Posterior cingulate gyrus (tissue), 11 donors: ENCODE measurements around the gene MAN2C1.
"Not testable (repeated sequence)": the region's sequence is repeated elsewhere in the genome, so short reads cannot be mapped to it uniquely, and the experiment has no call there.

ENCODE experiments used
- DNase-seq, 10 donors: peaks; one replicate each; pipeline versions ENCODE4 v3.0.0 to v3.0.0-alpha.2; 2020 to 2021; ENCODE audit warnings: mixed read lengths in 3 of 10
- intact Hi-C: fragments of 100-400 bp; cut with DNase I; formaldehyde crosslinking; loops from one replicate; pipeline ENCODE4 v1.15.1; 2023

Gene MAN2C1

DNA sequence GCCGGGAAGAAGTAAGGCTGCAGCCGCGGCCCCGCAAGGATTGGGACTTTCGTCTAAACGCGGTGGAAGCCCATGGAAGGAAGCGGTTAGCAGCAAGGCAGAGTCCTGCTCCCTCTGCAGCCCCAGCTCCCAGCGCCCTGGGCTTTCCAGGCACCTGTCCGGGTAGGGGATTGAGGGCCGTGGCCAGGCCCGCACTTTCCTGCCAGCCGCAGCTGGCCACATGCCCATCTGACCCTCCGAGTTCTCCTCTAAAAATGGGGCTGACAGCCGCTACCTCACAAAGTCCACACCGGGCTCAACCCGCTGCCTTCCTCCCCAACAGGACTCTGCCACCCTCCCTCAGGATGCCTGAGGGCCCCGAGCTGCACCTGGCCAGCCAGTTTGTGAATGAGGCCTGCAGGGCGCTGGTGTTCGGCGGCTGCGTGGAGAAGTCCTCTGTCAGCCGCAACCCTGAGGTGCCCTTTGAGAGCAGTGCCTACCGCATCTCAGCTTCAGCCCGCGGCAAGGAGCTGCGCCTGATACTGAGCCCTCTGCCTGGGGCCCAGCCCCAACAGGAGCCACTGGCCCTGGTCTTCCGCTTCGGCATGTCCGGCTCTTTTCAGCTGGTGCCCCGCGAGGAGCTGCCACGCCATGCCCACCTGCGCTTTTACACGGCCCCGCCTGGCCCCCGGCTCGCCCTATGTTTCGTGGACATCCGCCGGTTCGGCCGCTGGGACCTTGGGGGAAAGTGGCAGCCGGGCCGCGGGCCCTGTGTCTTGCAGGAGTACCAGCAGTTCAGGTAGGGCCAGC lies 19.7 kb downstream of the MAN2C1 start:
- intact Hi-C loops, result loop anchor here (10.0 kb wide), 1 partner anchor 144 kb away; the partner anchor contains the start of gene C15orf39
- peak in 4 of 10 donors; percentile 20 to 87 (median 53) for DNase-seq

DNA sequence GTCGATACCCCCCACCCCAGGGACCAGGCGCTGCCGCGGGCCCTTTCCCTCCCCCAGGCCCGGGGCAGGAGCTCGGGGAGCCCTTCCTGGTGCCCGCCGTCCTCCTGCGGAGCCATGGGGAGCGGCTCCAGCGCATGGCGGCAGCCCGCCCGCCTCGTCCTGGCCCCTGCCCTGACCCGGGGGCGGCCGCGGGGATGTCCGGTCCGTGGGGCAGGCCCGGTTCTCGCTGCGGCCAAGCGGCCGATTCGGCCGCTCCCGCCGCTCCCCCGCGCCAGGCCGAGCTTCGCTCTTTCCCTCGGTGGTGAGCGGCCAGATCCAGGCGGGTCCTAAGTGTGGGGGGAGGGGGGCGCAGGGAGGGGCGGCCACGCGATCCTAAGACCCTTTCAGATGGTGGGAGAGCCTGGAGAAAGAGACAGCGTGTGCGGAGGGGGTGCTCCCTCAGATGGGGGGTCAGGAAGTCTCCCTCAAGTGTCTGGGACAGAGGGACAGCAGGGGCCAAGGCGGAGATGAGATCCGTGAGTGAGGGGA lies 20.3 kb downstream of the MAN2C1 start:
- peak in 2 of 10 donors; percentile 72 to 78 for DNase-seq
- intact Hi-C loops, result loop anchor here (10.0 kb wide), 1 partner anchor 143 kb away; the partner anchor contains the start of gene C15orf39

DNA sequence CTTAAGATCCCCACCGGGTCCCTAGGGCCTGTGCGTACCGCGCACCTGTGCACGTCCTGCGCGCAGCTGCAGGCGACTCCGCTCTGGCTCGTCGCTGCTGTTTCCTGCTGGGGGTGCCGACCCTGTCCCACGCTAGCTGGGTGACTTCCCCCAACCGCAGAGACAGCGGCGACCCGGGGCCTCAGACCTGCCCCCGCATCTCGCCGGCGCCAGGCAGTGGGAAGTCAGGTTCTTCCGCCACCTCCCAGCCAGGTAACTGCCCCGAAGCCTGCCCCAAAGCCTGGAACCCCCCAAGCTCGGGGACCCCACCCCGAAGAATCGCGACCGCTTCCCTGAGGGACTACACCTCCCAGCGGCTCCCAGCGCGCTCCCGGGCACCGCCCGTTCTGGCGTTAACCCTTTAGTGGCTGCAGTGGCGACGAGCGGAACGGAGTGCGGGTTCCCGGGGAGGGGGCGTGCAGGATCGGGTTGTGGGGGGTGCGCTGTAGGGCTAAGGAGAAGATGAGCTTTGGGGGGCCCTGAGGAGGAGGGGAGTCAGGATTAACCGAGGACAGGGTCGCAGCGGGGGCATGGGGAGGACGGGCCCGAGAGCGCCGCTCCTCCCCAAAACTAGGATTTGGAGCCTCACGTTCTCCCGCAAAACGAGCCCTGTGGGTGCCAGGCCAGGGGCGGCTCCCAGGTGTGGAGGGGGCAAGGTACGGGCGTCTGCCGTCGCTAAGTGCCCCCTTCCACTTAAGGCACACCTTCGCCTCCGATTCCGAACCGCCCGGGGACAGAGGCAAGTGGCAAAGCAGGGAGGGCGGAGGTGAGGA lies 21.0 kb downstream of the MAN2C1 start:
- intact Hi-C loops, result loop anchor here (1.0 to 10.0 kb wide), 2 partner anchors 11 to 143 kb away; partner anchors contain the start of genes C15orf39 and COMMD4
- peak; percentile 67 to 96 (median 80) for DNase-seq

DNA sequence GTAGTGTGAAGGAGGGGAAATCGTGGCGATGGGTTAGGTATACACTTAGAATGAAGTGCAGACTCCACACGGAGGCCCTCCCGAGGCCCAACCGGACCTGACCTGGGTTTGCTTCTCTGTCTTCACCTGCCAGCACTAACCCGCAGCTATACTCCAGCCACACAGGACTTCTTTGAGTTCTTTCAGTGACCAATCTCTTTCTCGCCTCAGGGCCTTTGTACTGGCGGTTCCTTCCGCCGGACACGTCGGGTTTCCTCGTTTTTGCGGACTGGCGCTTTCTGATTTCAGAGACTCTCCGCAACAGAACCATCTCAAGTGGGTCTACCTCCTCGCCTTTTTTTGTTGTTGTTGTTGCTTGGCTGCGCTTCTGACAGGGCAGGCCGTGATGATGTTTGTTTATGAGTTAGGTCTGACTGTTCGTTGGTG lies 21.6 kb downstream of the MAN2C1 start, which contains the start of gene NEIL1:
Gene NEIL1, plus strand, starts transcription at position 244 of the 426 bp plus-strand sequence. CDS start 1,867 bp downstream, outside the sequence.
- peak in 1 of 10 donors; percentile 68 for DNase-seq
- intact Hi-C loops, result loop anchor here (1.0 to 10.0 kb wide), 2 partner anchors 11 to 142 kb away; partner anchors contain the start of genes C15orf39 and COMMD4

DNA sequence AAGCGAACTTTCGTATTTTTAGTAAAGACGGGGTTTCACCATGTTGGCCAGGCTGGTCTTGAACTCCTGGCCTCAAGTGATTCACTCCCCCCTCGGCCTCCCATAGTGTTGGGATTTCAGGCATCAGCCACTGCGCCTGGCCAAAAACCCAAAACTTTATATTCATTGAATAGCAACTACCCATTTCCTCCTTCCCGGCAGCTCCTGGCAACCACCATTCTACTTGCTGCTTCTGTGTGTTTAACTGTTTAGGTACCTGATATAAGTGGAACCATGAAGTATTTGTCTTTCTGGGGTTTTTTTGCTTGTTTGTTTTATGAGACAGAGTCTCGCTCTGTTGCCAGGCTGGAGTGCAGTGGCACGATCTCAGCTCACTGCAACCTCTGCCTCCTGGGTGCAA lies 24.5 kb downstream of the MAN2C1 start:
- intact Hi-C loops, result loop anchor here (10.0 kb wide), 1 partner anchor 139 kb away; the partner anchor contains the start of gene C15orf39
- peak in 2 of 10 donors; percentile 55 to 64 for DNase-seq

DNA sequence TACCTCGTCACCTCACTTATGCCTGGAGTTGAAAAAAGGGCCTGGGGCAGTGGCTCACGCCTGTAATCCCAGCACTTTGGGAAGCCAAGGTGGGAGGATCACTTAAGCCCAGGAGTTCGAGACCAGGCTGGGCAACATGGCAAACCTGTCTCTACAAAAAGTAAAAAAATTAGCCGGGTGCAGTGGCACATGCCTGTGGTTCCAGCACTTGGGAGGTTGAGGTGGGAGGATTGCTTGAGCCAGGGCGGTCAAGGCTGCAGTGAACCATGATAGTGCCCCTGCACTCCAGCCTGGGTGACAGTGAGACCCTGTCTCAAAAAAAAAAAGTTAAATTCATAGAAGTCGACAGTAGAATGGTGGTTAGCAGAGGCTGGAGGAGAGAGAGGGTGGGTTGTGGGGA lies 26.2 kb downstream of the MAN2C1 start:
- peak in 2 of 10 donors; percentile 21 to 60 for DNase-seq
- intact Hi-C loops, result loop anchor here (10.0 kb wide), 1 partner anchor 137 kb away; the partner anchor contains the start of gene C15orf39

DNA sequence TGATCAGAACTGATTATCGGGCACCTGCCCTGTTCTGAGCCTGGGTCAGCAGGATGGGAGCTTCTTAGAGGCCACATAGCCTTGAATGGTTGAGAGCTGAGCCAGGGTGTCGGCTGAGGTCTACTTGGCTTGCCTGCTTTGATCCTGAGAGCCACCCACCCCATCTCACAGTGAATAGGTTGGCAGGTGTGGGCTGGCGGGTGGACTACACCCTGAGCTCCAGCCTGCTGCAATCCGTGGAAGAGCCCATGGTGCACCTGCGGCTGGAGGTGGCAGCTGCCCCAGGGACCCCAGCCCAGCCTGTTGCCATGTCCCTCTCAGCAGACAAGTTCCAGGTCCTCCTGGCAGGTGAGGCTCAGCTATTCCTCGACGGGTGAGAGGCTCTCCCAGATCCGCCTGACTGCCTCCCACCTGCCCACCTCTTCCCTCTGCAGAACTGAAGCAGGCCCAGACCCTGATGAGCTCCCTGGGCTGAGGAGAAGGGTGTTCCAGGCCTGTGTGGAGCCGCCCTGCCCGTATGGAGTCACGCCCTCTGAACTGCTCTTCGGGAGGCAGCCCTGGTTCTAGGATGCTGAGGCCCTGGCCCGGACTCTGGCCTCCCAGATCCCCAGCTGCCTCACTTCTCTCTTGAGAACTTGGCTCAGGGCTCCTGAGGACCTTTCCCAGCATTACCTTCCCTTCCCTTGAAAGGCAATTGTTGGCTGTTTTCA lies 28.7 kb downstream of the MAN2C1 start:
- intact Hi-C loops, result loop anchor here (10.0 kb wide), 1 partner anchor 135 kb away; the partner anchor contains the start of gene C15orf39
- DNase-seq, result peak in 3 of 10 donors; percentile 48 to 66 (median 66)

DNA sequence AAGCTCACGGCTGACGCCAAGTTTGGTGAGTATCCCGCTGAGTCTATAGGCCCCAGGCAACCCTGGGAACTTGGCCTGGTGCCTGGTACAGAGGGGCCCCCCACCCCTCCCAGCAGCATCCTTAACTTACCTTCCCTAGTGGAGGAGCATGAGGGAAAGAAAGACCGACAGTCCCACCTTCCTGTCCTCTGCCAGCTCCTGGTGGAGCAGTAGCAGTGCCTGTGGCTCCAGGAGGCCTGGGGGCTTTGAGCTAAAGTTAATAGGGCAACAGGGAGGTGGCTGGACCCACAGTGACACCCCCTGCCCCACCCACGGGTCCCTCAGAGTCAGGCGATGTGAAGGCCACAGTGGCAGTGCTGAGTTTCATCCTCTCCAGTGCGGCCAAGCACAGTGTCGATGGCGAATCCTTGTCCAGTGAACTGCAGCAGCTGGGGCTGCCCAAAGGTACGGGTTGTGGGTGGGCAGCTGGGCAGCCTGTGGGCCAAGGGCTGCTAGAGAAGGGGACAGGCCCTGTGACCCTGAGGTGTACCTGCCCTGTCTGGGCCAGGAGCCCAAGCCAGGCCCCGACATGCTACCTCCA lies 29.7 kb downstream of the MAN2C1 start:
- DNase-seq, result peak in 3 of 10 donors; percentile 62 to 64 (median 64)
- intact Hi-C loops, result no loop called here

DNA sequence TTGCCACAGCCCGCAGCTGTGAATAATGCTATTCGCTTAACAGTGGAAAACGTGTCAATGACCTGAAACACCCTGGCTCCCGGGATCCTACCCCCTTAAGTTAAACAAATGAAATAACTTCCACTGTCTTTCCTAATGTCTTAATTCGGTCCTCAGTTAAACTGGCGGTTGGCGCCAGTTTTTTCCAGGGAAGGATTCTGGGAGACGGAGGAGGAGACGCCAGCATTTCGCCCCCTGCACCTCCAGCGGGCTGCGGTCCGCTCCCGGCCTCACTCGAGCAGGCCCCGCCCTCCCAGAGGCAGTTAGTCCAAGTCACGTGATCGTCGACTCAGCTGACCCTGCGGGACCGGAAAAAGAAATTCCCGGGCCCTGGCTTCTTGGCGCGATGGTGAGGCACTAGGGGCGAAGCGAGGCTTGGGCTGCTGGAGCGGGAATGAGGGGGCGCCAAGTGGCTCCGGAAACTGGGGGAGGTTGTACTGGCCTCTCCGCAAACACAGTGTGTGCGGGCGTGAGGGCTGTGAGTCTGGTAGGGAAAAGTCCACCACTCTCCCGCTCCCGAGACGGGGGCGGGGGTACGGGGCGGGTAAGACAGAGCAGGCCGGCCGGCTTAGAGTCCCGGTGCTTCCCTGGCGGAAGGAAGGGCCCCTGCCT lies 32.6 kb downstream of the MAN2C1 start, which contains the start of gene COMMD4:
Gene COMMD4, plus strand, starts transcription at position 359 of the 651 bp plus-strand sequence. Its CDS starts 27 bp downstream, at position 386.
- peak; percentile 93 to 99 (median 96) for DNase-seq
- intact Hi-C loops, result loop anchor here (1.0 kb wide), 1 partner anchor 11 kb away; the partner anchor contains the start of gene NEIL1

DNA sequence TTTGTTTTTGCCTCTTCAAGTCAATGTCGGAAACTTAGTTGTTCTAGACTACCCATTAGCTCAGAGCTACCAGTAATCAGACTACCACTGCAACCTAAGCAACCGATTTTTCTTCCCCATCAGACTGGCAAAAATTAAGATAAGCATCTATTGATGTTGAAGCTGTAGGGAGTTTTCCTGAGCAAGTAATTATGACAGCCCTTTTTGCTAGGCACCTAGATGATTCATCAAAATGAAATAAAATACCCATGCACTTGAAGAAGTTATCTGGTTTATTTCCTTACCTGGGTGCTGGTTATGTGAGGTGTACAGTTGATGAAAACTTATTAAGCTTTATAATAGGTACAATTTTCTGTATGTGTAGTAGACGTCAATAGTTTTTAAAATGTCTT lies 33.1 kb downstream of the MAN2C1 start:
- intact Hi-C loops, result no loop called here
- DNase-seq, result no peak

DNA sequence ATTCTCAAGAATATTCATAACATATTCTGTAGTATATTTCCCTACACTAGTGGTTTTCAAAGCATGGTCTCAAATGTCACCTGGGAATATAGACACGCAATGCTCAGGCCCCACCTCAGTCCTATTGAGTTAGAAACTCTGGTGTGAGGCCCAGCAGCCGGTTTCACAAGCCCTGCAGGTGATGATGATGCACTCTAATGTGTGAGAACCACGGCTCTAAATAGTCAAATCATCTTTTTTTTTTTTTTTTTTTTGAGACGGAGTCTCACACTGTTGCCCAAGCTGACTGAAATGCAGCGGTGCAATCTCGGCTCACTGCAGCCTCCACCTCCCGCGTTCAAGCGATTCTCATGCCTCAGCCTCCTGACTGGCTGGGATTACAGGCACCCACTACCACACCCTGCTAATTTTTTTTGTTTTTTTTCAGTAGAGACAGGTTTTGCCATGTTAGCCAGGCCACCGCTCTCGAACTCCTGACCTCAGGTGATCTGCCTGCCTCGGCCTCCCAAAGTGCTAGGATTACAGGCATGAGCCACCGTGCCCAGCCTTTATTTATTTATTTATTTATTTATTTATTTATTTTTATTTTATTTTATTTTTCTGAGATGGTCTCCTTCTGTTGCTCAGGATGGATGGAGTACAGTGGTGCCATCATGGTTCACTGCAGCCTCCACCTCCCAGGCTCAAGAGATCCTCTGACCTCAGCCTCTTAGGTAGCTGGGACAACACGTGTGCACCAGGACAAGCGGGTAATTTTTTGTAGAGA lies 34.6 kb downstream of the MAN2C1 start:
- intact Hi-C loops, result not testable (repeated sequence)
- peak in 1 of 10 donors; percentile 31 for DNase-seq

DNA sequence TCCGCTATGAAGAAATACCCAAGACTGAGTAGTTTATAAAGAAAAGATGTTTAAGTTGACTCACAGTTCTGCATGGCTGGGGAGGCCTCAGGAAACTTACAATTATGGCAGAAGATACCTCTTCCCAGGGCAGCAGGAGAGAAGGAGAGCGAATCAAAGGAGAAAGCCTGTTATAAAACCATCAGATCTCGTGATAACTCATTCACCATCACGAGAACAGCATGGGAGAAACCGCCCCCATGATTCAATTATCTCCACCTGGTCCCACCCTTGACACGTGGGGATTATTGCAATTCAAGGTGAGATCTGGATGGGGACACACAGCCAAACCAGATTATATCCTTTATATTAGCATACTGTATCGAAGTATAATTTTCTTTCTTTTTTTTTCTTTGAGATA lies 36.3 kb downstream of the MAN2C1 start:
- DNase-seq, result not testable (repeated sequence)

DNA sequence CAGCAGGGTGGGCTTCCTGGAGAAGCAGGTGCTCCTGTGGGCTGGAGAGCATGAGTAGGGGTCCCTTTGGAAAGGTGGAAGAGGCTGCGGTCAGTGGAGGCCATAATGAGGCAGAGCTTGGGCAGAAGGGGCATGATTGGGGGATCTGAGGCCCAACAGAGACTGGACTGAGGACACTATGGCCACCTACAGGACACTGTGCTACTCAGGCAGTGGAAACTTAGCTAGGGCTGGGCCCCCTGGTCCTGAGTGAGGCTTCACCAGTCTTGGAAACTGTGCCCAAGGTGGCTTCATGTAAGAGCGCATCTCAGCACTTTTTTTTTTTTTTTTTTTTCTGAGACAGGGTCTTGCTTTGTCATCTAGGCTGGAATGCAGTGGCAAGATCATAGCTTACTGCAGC lies 38.8 kb downstream of the MAN2C1 start:
- DNase-seq, result no peak
- intact Hi-C loops, result no loop called here

More for the DNA sequence above, 36.3 kb downstream of the MAN2C1 start:
- intact Hi-C loops, result not testable (repeated sequence)

DNA sequence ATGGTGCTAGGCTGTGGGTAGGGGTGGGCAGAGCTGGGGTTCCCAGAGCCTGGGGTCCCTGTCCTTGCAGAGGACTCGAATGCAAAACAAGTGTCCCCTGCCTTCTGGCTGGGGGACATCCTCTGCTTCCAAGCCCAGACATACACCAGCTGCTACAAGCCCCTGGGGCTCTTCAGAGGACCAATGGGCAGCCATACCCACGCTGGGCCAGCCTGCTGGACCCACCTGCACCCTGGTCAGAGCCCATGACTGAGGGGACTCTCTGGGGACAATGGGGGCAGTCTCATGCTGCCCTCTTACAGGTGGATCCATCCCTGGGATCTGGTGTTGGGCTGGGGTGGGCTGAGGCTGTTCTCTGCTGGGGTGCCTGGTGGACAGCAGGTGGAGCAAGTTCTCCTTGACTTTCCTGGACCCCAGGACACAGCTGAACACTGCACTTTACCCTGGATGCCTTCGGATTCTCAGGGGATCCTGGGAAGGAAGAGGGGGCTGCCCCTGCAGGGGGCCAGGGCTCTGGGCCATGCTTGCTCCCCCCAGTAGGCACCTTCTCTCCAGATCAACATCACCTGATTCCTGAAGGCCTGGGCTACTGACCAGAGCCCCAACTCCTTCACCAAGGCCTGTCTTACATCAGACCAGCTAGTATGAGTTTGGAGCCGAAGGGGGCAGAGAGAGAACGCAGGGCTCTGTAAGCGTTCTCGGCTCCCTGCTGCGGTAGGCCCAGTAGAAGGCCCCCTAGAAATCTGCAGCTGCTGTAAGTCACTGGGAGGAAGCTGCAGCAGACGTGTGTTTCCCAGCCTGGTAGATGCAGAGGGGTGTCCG lies 39.7 kb downstream of the MAN2C1 start:
- DNase-seq, result peak in 1 of 10 donors; percentile 61
- intact Hi-C loops, result no loop called here

DNA sequence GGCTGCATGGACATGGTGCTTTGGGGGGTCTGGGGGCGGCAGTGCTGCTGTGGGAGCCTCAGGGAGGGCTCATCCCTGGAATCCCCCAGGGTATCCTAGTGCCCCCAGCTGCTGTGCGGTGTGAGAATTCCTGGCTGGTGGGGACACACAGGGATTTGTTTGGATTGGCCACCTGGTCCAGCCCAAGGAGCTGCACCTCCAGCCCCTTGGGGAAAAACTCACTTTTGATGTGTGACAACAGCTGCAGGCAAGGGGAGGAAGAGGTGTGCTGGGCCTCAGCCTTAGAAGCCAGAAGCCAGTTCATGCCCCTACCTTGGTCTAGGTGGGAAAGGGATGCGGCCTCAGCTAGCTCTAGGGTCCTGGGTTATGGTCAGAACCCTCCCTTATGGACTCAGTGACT lies 40.9 kb downstream of the MAN2C1 start:
- peak in 1 of 10 donors; percentile 55 for DNase-seq
- intact Hi-C loops, result no loop called here

DNA sequence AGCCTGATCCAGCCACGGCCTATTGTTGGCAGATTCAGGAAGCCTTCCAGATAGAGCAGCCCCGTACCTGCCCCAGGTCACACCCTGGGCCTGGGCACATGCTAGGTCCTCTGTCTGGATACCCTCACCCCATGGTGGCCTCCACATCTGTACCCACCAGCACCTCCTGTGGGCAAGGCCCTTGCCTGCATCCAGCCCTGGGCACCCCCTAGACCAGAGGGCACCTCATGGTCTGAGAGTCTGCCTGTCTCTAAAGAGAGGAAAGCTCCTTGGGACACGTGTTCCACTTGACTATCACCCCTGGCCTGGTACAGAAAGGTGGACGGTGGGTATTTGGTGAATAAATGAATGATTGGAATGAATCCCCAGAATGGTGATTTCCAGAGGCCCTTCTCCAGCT lies 41.4 kb downstream of the MAN2C1 start:
- peak in 2 of 10 donors; percentile 59 to 70 for DNase-seq
- intact Hi-C loops, result no loop called here

DNA sequence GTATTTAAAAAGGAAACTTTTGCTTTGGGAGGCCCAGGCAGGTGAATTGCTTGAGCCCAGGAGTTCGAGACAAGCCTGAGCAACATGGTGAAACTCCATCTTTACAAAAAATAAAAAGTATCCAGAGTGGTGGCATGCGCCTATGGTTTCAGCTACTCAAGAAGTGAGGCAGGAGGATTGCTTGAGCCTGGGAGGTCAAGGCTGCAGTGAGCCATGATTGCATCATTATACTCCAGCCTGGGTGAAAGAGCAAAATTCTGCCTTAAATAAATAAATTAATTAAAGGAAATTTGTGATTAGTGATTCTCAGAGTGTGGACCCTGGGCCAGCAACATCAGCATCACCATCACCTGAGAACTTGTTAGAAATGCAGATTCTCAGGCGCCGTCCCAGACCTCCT lies 42.5 kb downstream of the MAN2C1 start:
- intact Hi-C loops, result no loop called here
- no peak for DNase-seq
